Measurements from ENCODE around the gene MGST3.
"Not testable (repeated sequence)": the region's sequence is repeated elsewhere in the genome, so short reads cannot be mapped to it uniquely, and the experiment has no call there.

The MGST3 gene

DNA sequence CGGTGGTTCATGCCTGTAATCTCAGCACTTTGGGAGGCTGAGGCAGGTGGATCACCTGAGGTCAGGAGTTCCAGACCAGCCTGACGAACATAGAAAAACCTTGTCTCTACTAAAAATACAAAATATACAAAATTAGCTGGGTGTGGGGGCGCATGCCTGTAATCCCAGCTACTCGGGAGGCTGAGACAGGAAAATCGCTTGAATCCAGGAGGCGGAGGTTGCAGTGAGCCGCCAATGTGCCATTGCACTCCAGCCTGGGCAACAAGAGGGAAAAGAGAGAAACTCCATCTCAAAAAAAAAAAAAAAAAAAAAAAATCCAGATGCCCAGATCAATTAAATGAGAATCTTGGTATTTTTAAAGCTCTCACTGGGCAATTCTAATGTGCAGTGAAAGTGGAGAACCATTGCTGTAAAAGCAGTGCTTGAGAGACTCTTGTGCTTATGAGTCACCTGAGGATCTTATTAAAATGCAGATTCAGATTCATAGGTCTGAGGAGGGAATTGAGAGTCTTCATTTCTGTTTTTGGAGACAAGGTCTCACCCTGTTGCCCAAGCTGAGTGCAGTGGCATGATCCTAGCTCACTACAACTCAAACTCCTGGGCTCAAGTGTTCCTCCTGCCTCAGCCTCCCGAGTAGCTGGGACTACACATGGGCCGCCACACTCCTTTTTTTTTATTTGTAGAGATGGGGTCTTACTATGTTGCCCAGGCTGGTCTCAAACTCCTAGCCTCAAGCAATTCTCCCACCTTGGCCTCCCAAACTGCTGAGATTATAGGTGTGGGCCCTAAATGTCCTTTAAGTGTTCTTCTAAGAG is 27.9 kb downstream of the MGST3 start:
- DNase-seq (ENCODE audit: low read depth in 2 of 2) = not testable (repeated sequence)

DNA sequence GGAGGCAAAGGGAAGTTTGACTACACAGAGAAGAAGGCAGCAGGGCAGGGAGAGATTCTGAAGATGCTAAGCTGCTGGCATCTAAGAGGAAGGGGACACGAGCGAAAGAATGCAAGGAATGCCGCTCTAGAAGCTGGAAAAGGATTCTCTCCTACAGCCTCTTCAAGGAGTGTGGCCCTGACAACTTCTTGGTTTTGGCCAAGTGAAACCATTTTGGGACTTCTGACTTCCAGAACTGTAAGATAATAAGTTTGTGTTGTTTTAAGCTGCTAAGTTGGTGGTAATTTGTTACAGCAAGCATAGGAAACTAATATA is 28.5 kb downstream of the MGST3 start:
- DNase-seq (ENCODE audit: low read depth in 2 of 2) = no peak

DNA sequence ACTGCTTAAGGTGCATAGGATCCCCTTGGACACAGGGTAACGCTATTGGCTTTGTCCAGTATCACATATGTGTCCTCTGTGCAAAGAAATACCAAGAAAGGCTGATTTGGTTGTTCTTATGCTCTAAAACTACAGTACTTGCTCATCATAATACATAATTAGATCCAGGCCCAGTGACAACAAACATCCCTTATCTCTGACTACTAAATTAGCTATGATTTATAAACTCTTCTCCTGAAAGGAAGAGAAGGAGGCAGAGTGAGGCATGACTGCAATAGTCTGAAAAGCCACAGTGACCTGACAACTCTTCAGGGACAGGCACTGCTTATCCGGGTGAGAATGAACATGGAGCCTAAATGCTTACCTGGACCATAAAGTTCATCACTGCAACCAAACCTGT is 30.7 kb downstream of the MGST3 start:
- DNase-seq (ENCODE audit: low read depth in 2 of 2) = no peak

DNA sequence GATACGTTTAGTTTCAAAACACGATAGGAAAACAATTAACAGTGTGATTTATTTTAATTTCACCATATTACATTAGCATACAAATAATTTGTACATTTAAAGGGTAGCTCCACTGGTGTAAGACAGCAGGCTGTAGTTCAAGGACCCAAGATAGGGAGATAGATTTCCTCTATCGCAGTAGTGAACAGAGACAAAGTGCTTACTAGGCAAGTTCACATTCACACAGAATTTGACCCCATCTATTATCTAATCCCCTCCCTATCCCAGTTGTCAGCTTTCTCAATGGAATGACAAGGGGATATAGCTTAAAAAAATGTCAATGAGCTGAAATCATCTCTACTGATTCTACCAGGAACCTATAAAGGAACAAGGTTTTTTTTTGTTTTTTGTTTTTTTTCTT is 31.2 kb downstream of the MGST3 start:
- no peak for DNase-seq (ENCODE audit: low read depth in 2 of 2)

DNA sequence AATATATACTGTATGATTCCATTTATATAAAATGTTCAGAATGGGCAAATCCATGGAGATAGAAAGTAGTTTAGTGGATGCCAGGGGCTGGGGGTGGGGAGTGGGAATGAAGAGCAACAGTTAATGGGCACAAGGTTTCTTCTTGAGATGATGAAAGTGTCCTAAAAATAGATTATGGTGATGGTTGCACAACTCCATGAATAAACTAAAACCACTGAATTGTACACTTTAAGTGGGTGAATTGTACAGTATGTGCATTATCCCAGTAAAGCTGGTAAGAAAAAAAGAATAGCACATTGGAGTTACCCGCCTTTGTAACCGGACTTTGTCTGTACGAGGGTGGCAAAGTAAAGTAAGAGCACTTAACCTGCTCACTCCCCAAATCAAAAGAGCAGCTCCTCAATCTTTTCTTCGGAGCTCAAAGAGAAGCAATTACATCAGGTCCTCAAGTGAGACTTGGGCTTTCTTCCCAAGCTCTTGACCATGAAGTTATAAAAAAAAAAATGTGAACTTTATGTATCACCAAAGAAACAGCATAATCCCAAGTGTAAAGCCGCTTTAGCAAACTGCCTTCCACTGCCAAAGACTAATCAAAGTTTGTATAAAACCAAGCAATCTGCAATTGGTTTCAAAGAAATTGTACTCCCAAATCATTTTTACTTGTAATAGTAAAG is 35.3 kb downstream of the MGST3 start:
- no peak for DNase-seq (ENCODE audit: low read depth in 2 of 2)

DNA sequence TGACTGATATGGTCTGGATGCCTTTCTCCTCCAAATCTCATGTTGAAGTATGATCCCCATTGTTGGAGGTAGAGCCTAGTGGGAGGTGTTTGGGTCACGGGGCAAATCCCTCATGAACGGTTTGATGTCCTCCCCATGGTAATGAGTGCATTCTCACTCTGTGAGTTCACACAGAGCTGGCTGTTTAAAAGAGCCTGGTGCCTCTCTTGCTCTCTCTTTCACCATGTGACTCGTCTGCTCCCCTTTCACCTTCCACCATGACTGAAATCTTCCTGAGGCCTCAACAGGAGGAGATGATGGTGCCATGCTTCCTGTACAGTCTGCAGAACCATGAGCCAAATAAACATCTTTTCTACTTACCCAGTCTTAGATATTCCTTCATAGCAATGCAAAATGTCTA is 37.1 kb downstream of the MGST3 start:
- DNase-seq (ENCODE audit: low read depth in 2 of 2) = no peak

DNA sequence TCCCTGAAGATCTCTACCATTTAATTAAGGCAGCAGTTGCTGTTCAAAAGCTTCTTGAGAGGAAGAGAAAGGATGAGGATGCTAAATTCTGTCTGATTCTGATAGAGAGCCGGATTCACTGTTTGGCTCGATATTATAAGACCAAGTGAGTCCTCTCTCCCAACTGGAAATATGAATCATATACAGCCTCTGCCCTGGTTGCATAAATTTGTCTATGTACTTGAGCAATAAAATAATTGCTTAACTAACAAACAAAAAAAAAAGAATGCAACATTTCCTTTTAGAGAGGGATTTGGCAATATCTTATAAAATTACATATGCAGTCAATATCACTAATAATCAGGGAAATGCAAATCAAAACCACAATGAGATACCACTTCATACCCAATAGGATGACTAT is 40.5 kb downstream of the MGST3 start:
- DNase-seq (ENCODE audit: low read depth in 2 of 2) = no peak

DNA sequence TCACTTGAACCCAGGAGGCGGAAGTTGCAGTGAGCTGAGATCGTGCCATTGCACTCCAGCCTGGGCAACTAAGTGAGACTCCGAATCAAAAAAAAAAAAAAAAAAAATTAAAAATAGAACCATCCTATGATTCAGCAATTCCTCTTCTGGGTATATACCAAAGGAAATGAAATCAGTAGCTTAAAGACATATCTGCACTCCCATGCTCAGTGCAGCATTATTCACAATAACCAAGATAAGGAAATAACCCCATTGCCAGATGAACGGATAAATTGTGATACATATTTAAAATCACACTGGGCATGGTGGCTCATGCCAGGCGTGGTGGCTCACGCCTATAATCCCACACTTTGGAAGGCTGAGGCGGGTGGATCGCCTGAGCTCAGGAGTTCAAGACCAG is 43.6 kb downstream of the MGST3 start:
- no peak for DNase-seq (ENCODE audit: low read depth in 2 of 2)

DNA sequence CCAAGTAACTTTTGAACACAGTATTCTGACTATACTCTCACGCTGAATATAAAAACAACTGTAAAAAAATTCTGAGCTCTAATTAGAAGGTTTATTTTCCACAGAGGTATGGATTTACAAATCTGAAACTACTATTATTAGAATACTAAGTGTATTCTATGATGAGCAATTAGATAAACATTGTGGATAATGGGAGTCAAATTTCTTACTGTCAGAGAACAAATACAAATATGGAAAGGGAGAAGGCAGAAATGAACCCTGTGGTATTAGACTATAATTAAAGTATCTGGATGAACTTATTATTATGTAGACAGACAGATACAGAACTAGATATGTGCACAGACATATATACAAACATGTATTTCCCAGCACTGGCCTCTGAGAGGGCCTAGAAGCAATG is 44.8 kb downstream of the MGST3 start:
- DNase-seq (ENCODE audit: low read depth in 2 of 2) = no peak

DNA sequence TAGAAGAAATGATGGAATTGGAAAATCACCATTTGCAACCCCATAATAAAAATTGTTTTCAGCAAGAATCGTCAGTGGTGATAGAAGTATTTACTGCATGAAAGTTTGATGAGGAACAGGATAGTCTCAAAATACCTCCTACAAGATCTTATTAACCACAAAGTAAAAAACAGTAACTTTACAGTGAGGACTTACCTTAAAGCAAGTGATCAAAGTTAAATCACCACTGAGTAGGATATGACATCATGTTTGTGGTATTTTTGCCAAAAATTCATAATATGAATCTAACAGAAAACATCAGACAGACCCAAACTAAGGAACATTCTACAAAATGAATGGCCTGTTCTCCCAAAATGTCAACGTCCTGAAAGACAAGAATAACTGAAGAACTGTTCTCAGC is 47.5 kb downstream of the MGST3 start:
- no peak for DNase-seq (ENCODE audit: low read depth in 2 of 2)

DNA sequence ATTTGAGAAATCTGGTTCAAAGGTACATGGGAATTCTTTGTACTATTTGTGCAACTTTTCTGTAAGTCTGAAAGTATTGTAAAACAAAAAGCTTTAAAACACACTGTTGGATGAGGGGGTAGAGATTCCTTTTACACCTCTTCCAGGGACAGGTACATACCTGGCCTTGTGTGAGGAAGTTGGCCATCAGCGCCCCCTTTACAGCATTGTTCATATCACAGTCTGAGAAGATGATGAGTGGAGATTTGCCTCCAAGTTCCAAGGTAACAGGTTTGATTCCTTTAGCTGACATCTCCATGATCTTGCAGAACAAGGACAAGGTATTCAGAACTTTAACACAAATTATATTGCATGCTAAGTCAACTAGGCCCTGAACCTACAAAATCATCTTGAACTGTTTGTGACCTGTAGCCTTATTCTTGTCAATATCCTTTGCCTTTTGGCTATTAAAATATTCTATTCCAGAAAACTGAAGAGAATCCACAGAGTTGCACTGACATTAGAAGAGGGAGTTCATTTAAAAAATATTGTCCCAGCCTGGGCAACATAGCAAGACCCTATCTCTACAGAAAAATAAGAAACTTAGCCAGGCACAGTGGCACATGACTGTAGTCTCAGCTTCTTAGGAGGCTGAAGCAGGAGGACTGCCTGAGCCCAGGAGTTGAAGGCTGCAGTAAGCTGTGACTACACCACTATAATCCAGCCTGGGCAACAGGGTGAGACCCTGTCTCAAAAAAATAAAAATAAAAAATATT is 48.4 kb downstream of the MGST3 start:
- DNase-seq (ENCODE audit: low read depth in 2 of 2) = no peak

DNA sequence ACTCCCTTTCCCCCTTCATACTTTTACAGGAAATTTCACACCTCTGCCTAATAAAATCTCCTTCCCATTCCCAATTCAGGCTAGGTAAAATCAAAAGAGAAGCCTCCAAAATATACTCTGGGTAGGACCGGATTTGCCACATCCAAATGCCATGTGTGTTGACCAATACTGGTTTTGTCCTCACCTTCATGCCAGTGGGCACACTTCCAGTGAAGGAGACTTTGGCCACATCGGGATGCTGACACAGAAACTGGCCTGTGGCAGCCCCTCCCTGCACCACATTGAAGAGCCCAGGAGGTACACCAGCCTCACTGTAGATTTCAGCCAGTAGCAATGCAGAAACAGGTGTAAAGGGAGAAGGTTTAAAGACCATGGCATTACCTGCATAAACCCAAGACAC is 49.3 kb downstream of the MGST3 start:
- DNase-seq (ENCODE audit: low read depth in 2 of 2) = no peak

DNA sequence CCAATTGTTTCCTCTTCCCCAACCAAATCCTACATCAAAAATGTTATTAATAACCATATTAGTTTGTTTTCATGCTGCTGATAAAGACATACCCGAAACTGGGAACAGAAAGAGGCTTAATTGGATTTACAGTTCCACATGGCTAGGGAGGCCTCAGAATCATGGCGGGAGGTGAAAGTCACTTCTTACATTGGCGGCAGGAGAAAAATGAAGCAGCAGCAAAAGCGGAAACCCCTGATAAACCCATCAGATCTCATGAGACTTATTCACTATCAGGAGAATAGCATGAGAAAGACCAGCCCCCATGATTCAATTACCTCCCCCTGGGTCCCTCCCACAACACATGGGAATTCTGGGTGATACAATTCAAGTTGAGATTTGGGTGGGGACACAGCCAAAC is 49.7 kb downstream of the MGST3 start:
- not testable (repeated sequence) for DNase-seq (ENCODE audit: low read depth in 2 of 2)

DNA sequence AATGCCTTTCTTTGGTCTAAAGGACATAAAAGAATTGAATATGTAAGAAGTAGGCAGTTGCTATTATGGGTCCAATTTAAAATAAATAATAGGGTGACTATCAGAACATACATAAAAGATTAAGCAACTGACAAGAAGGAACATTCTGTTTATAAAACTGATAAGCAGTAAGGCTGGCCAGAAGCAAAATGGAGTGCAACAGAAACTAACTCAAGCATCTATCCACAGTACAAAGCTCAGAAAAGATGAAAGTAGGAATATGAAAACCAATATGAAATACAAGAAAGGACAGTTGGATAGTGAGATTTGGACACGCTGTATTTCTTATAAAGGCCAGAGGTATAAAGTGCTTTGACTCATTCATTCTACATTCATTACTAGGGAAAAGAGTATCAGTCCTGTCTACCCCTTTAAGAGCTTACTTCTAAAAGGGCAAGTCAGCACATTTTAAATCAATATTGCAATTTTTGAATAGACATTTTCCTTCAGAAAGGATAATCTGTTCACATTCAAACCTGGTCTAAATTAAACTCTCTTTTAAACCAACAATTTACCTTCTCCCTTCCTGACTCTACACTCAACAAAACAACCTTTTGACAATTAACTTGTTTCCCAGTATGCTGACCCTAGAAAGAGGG is 52.9 kb downstream of the MGST3 start:
- DNase-seq (ENCODE audit: low read depth in 2 of 2) = no peak

DNA sequence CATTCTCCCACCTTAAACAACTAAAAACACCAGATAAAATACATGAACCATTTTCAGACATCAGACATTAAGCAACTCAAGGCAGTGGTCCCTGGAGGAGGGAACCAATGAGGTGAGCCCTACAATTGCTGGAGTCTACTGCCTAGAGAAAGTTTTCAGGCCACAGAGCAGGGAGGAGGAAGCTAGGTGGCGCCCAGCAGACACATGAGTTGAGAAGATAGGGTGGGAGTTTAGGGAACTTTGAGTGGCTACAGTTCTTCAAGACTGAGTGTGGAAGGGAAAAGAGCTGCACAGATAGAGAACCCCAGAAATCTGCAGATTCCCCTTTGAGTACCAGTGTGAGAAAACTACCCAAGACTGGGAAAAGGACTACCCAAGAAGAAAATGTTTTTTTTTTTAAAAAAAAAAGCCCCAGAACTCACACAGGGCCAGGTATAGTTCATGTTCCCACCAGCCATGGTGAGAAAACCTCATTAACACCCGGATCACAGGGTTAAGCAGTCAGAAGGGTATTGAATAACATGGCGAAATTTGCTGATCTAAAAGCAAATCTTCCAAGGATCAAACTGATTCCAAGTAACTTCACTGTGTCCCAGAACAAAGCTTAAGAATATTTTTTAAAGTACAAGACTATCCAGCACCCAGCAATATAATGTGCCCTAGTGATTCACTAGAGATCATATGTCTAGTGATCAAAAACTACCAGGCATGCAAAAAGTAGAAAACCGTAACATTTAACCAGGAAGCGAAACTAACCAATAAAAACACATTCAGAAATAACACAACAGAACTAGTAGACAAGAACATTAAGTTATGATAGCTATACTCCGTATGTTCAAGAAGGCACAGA is 55.3 kb downstream of the MGST3 start:
- no peak for DNase-seq (ENCODE audit: low read depth in 2 of 2)

DNA sequence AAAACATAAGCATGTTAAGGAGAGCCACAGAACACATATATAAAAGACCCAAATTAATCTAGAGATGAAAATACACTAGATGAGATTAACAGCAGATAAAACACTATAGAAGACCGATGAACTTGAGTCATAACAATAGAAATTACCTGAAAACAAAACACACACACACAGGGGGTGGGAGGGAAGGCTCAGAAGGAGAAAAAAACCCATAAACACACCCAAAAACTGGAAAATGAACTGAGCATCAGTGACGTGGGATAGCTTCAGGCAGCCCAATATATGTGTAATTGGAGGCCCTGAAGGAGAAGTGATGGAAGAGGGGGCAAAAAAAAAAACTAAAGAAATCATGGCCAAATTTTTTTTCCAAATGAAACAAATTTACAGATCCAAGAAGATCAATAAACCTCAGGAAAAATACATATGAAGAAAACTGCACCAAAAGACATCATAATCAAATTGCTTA is 56.0 kb downstream of the MGST3 start:
- no peak for DNase-seq (ENCODE audit: low read depth in 2 of 2)

DNA sequence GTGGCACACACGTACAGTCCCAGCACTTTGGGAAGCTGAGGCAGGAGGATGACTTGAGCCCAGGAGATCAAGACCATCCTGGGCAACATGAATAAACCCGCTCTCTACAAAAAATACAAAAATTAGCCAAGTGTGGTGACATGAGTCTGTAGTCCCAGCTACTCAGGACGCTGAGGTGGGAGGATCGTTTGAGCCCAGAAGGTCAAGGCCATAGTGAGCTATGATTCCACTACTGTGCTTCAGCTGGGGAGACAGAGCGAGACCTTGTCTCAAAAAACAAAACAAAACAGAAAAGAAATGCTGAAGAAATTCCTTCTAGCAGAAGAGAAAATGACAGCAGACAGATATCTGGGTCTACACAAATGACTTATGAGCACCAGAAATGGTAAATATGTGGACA is 57.0 kb downstream of the MGST3 start:
- DNase-seq (ENCODE audit: low read depth in 2 of 2) = no peak

DNA sequence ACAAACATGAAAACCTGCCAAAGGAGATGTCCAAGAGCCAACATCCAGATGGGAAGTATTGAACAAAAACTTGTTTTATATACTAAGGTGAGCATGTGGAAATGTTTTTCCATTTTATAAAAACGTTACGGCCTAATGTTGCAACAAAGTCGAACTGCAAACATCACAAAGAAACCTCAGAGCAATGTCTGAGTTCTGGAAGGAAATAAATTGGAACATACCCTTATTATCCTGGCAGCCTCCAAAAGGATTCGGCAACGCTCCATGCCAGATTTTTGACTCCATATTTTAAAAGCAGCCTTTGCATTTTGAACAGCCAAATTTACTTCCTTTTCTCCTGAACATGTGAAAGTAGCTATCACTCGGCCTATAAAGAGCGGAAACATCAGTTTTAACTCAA is 64.0 kb downstream of the MGST3 start:
- DNase-seq (ENCODE audit: low read depth in 2 of 2) = no peak

DNA sequence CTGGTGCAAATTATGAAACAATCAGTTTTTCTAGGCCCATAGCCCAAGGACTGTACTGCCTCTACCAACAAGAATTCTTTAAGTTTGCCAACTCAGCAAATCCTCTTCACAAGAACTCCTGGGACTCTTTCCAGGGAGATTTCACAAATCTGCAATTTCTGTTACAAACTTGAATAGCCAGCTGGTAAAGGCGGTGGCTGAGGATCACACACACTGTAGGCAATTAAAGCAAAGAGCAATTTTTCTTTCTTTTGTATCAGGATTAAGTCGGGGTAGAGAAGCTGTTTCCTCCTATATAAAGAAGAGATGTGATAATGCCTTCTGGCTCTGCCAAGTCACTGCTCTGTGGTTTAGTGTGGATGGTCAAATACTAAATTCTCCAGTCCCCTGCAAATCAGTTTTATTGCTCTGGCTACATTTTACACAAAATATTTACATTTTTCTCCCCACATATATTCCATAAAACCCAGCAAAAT is 65.6 kb downstream of the MGST3 start:
- no peak for DNase-seq (ENCODE audit: low read depth in 2 of 2)

DNA sequence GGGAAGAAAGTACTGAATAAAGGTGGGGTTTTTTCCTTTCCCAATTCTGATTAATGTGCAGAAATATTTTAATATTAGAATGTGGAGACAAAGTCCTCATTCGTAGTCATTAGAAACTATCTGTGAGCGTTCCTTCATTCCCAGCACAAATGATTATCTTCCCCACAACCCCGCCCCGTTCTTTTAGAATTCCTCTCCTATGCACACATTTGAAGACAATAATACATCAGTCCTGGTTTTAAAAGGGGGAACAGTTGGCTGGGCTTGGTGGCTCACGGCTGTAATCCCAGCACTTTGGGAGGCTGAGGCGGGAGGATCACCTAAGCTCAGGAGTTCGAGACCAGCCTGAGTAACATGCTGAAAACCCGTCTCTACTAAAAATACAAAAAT is 66.5 kb downstream of the MGST3 start:
- DNase-seq (ENCODE audit: low read depth in 2 of 2) = no peak

Measured in stimulated activated CD4-positive, alpha-beta T cell treated with anti-CD3 and anti-CD28 coated beads, Interleukin-12 subunit alpha, Interleukin-12 subunit beta, amount 100 ng/mL, for 24 hours (primary cell).